Measurements from ENCODE around the gene OR51A4. TPM values are rescaled to one million over a fixed set of nuclear protein-coding genes. Genes with fewer than 3 reads are reported as not detected.

The OR51A4 gene
- total and polyA plus RNA-seq, 2 experiments from 2014 or later = not detected

GRCh38 chr11:4924239-4924638, 23.2 kb downstream of the OR51A4 start, which contains the start of gene OR51G1:
TSS of gene OR51G1 (minus strand) at chr11:4924339. CDS start at chr11:4924339, 0 bp downstream.
- Histone ChIP-seq H3K4me3 (no peak within 1 kb of the TSS), H3F3A (ENCODE audit: insufficient read depth) (no peaks in the 10 kb centered on the region), H3K4me2 (ENCODE audit: unreplicated experiment) (no peak within 1 kb of the TSS), H3K4me1 (ENCODE audit: insufficient read depth) (no peaks in the 10 kb centered on the region), H3K9me2 (ENCODE audit: insufficient read depth) (no peaks in the 10 kb centered on the region), H3K36me3 (ENCODE audit: low read depth) (no peaks in the 10 kb centered on the region), H3K79me2 (ENCODE audit: insufficient read depth) (no peaks in the 10 kb centered on the region), H2AFZ (no peak within 1 kb of the TSS), H4K20me1 (ENCODE audit: insufficient read depth) (no peaks in the 10 kb centered on the region), H3K9ac (no peak within 1 kb of the TSS), H3K9me3 (ENCODE audit: low read depth) (no peaks in the 10 kb centered on the region), H3K27ac (no peak within 1 kb of the TSS), H3K27me3 (replicated peaks; ENCODE audit: insufficient read depth) (no peaks in the 10 kb centered on the region)
- TF ChIP-seq EZH2 (IDR thresholded peaks at IDR 0.05; ENCODE audit: insufficient read depth, poor library complexity, severe bottlenecking) = no peak
- TF ChIP-seq EZH2phosphoT487 (IDR thresholded peaks at IDR 0.05; ENCODE audit: insufficient read depth, low read depth) = no peak
- in situ Hi-C loops (cut with MboI) = no loop called here
- 5 to 9% methylated on average over 1 of the region's 1 CpG for WGBS, 2 experiments (ENCODE audit: low coverage in 1 of 2, low lambda C conversion rate in 2 of 2, missing lambda C conversion rate in 2 of 2)
- no peak for DNase-seq

- WGBS, 2 experiments (ENCODE audit: low coverage in 1 of 2, low lambda C conversion rate in 2 of 2, missing lambda C conversion rate in 2 of 2) = 0 to 5% methylated on average over 1 of the region's 1 CpG
- in situ Hi-C loops (cut with MboI) = no loop called here
- no peak for TF ChIP-seq EZH2 (IDR thresholded peaks at IDR 0.05; ENCODE audit: insufficient read depth, poor library complexity, severe bottlenecking)
- no peak for TF ChIP-seq EZH2phosphoT487 (IDR thresholded peaks at IDR 0.05; ENCODE audit: insufficient read depth, low read depth)
These were observed 25.1 kb downstream of the OR51A4 start for GRCh38 chr11:4922304-4922703.

GRCh38 chr11:4921796-4922195, 25.6 kb downstream of the OR51A4 start:
- Histone ChIP-seq H3K27ac (no peak overlapping the region), H3K27me3 (replicated peaks; ENCODE audit: insufficient read depth) (no peaks in the 10 kb centered on the region), H3K9me3 (ENCODE audit: low read depth) (no peaks in the 10 kb centered on the region), H3K4me3 (no peak overlapping the region), H3F3A (ENCODE audit: insufficient read depth) (no peaks in the 10 kb centered on the region), H2AFZ (no peak overlapping the region), H4K20me1 (ENCODE audit: insufficient read depth) (no peaks in the 10 kb centered on the region), H3K9me2 (ENCODE audit: insufficient read depth) (no peaks in the 10 kb centered on the region), H3K4me2 (ENCODE audit: unreplicated experiment) (no peak overlapping the region), H3K79me2 (ENCODE audit: insufficient read depth) (no peaks in the 10 kb centered on the region), H3K4me1 (ENCODE audit: insufficient read depth) (no peaks in the 10 kb centered on the region), H3K36me3 (ENCODE audit: low read depth) (no peaks in the 10 kb centered on the region), H3K9ac (no peak overlapping the region)
- in situ Hi-C loops (cut with MboI) = no loop called here
- TF ChIP-seq EZH2 (IDR thresholded peaks at IDR 0.05; ENCODE audit: insufficient read depth, poor library complexity, severe bottlenecking) (no peak), EZH2phosphoT487 (IDR thresholded peaks at IDR 0.05; ENCODE audit: insufficient read depth, low read depth) (no peak)
- no peak for DNase-seq
- 0 to 2% methylated on average over 1 of the region's 1 CpG for WGBS, 2 experiments (ENCODE audit: low coverage in 1 of 2, low lambda C conversion rate in 2 of 2, missing lambda C conversion rate in 2 of 2)

More at GRCh38 chr11:4922304-4922703, 25.1 kb downstream of the OR51A4 start:
- no peak for DNase-seq
- H3K79me2 ChIP-seq (ENCODE audit: insufficient read depth) = no peaks in the 10 kb centered on the region
- no peak overlapping the region for H3K4me2 ChIP-seq (ENCODE audit: unreplicated experiment)
- H3K36me3 ChIP-seq (ENCODE audit: low read depth) = no peaks in the 10 kb centered on the region
- no peak overlapping the region for H2AFZ ChIP-seq
- no peak overlapping the region for H3K9ac ChIP-seq
- H3K27me3 ChIP-seq (replicated peaks; ENCODE audit: insufficient read depth) = no peaks in the 10 kb centered on the region
- H3F3A ChIP-seq (ENCODE audit: insufficient read depth) = no peaks in the 10 kb centered on the region
- no peaks in the 10 kb centered on the region for H3K4me1 ChIP-seq (ENCODE audit: insufficient read depth)
- H3K9me2 ChIP-seq (ENCODE audit: insufficient read depth) = no peaks in the 10 kb centered on the region
- no peaks in the 10 kb centered on the region for H4K20me1 ChIP-seq (ENCODE audit: insufficient read depth)
- no peak overlapping the region for H3K4me3 ChIP-seq
- H3K9me3 ChIP-seq (ENCODE audit: low read depth) = no peaks in the 10 kb centered on the region
- no peak overlapping the region for H3K27ac ChIP-seq

DNA sequence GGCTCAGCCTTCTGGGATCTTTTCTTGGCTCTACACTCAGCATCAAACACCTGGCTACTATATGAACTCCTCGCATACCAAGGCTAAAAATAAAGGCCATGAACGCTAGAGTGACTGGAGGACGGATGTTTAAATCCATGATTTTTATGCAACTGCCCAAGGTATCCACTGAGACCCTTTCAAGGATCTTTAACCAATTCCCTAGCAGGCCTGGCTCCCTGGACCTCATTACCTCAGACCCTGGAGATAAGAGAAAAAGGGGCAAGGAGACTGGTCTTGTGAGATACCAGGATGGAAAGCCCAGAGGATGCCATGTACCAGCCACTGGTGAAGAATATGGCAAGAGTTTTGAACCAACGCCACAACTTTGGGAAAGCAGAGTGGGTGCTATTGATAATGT, 28.2 kb downstream of the OR51A4 start, which contains the start of gene OR51G2:
Gene OR51G2 (minus strand): TSS at position 101 of the 400 bp plus-strand sequence. CDS start 3,687 bp downstream, outside the sequence.
- Histone ChIP-seq H3K9me3 (ENCODE audit: low read depth) (no peaks in the 10 kb centered on the region), H3K9me2 (ENCODE audit: insufficient read depth) (no peaks in the 10 kb centered on the region), H3K4me3 (no peak within 1 kb of the TSS), H3K36me3 (ENCODE audit: low read depth) (no peaks in the 10 kb centered on the region), H2AFZ (no peak within 1 kb of the TSS), H3K4me1 (ENCODE audit: insufficient read depth) (no peaks in the 10 kb centered on the region), H3K4me2 (ENCODE audit: unreplicated experiment) (no peak within 1 kb of the TSS), H3K27me3 (replicated peaks; ENCODE audit: insufficient read depth) (no peaks in the 10 kb centered on the region), H3K79me2 (ENCODE audit: insufficient read depth) (no peaks in the 10 kb centered on the region), H4K20me1 (ENCODE audit: insufficient read depth) (no peaks in the 10 kb centered on the region), H3K27ac (no peak within 1 kb of the TSS), H3K9ac (no peak within 1 kb of the TSS), H3F3A (ENCODE audit: insufficient read depth) (no peaks in the 10 kb centered on the region)
- DNase-seq = no peak
- no peak for TF ChIP-seq EZH2 (IDR thresholded peaks at IDR 0.05; ENCODE audit: insufficient read depth, poor library complexity, severe bottlenecking)
- no peak for TF ChIP-seq EZH2phosphoT487 (IDR thresholded peaks at IDR 0.05; ENCODE audit: insufficient read depth, low read depth)
- in situ Hi-C loops (cut with MboI) = no loop called here
- 9 to 13% methylated on average over 4 of the region's 4 CpGs for WGBS, 2 experiments (ENCODE audit: low coverage in 1 of 2, low lambda C conversion rate in 2 of 2, missing lambda C conversion rate in 2 of 2)

GRCh38 chr11:4916581-4916980, 30.8 kb downstream of the OR51A4 start:
- Histone ChIP-seq H4K20me1 (ENCODE audit: insufficient read depth) (no peaks in the 10 kb centered on the region), H3K9me3 (ENCODE audit: low read depth) (no peaks in the 10 kb centered on the region), H3F3A (ENCODE audit: insufficient read depth) (no peaks in the 10 kb centered on the region), H3K4me2 (ENCODE audit: unreplicated experiment) (no peak overlapping the region), H3K9ac (no peak overlapping the region), H3K79me2 (ENCODE audit: insufficient read depth) (no peaks in the 10 kb centered on the region), H3K27me3 (replicated peaks; ENCODE audit: insufficient read depth) (no peaks in the 10 kb centered on the region), H3K36me3 (ENCODE audit: low read depth) (no peaks in the 10 kb centered on the region), H3K27ac (no peak overlapping the region), H3K4me1 (ENCODE audit: insufficient read depth) (no peaks in the 10 kb centered on the region), H3K9me2 (ENCODE audit: insufficient read depth) (no peaks in the 10 kb centered on the region), H3K4me3 (no peak overlapping the region), H2AFZ (no peak overlapping the region)
- no peak for TF ChIP-seq EZH2 (IDR thresholded peaks at IDR 0.05; ENCODE audit: insufficient read depth, poor library complexity, severe bottlenecking)
- no peak for TF ChIP-seq EZH2phosphoT487 (IDR thresholded peaks at IDR 0.05; ENCODE audit: insufficient read depth, low read depth)
- in situ Hi-C loops (cut with MboI) = no loop called here
- DNase-seq = no peak
